Calu3 (cell line): ENCODE data around the gene DHX29. TPM values are rescaled to one million over a fixed set of nuclear protein-coding genes. Genes with fewer than 3 reads are reported as not detected.

Experiments used
- Bru-seq: library from RNA; stranded (reverse); fragments of 400-500 nt; gene quantifications from one replicate; lab custom pipeline; 2021; lab: Mats Ljungman, UMichigan
- BruChase-seq, 2 experiments: library from RNA; stranded (reverse); fragments of 400-500 nt; gene quantifications; one replicate each; lab custom pipeline; 2021; lab: Mats Ljungman, UMichigan
- BruUV-seq: library from RNA; stranded (reverse); fragments of 400-500 nt; replicated peaks from 2 replicates; lab custom pipeline; 2021; lab: Mats Ljungman, UMichigan
- CTCF ChIA-PET: fragments of 300-600 bp; sonication (Branson Sonifier 250); formaldehyde crosslinking; loops from one replicate; lab custom pipeline; 2022; ENCODE audit warnings: antibody characterized with exemption; lab: Charles Lee
- DNase-seq: peaks from one replicate; pipeline ENCODE4 v3.0.0; 2022
- H3K27ac Mint-ChIP-seq: one replicate; pipeline ENCODE4 v1.8.0; 2022; ENCODE audit warnings: mixed read lengths; ENCODE audit not compliant: unreplicated experiment
- H3K27me3 Mint-ChIP-seq: one replicate; pipeline ENCODE4 v1.8.0; 2022; ENCODE audit warnings: mixed read lengths; ENCODE audit not compliant: unreplicated experiment
- H3K36me3 Mint-ChIP-seq: one replicate; pipeline ENCODE4 v1.8.0; 2022; ENCODE audit warnings: mild to moderate bottlenecking, moderate library complexity, mixed read lengths; ENCODE audit not compliant: insufficient read depth, unreplicated experiment
- H3K4me1 Mint-ChIP-seq: one replicate; pipeline ENCODE4 v1.8.0; 2022; ENCODE audit warnings: mild to moderate bottlenecking, low read depth, mixed read lengths; ENCODE audit not compliant: unreplicated experiment
- H3K4me3 Mint-ChIP-seq: one replicate; pipeline ENCODE4 v1.8.0; 2022; ENCODE audit warnings: mild to moderate bottlenecking, low read depth, moderate library complexity, mixed read lengths; ENCODE audit not compliant: unreplicated experiment
- H3K9me3 Mint-ChIP-seq: one replicate; pipeline ENCODE4 v1.8.0; 2022; ENCODE audit warnings: low read depth, mixed read lengths; ENCODE audit not compliant: unreplicated experiment
- CTCF ChIP-seq: fragments of 200-600 bp; IDR thresholded peaks from one replicate; pipeline ENCODE4 v1.8.0; 2022; ENCODE audit warnings: antibody characterized with exemption; ENCODE audit not compliant: unreplicated experiment
- intact Hi-C: fragments of 100-400 bp; cut with micrococcal nuclease; formaldehyde crosslinking; loops from one replicate; pipeline ENCODE4 v1.10.0; 2022; ENCODE audit not compliant: unreplicated experiment
- long read RNA-seq: library from polyadenylated mRNA; stranded (forward); transcript quantifications from one replicate; pipeline ENCODE4 v2.0.0, GENCODE V29; 2022
- total RNA-seq: library from RNA; stranded (reverse); gene quantifications from 2 replicates; pipeline ENCODE4 v1.2.3, GENCODE V29; 2022

The DHX29 gene
- total RNA-seq (17.2 and 20.1 TPM in 2 replicates), Bru-seq, nascent RNA (percentile 72 among the genes with signal in this experiment), BruChase-seq, experiment 1, labeled RNA remaining after a 6-hour chase (percentile 76 among the genes with signal in this experiment), BruChase-seq, experiment 2, labeled RNA remaining after a 2-hour chase (percentile 68 among the genes with signal in this experiment)
- long read RNA-seq, full-length matches to known transcripts = 17 of 29 reads
- long read RNA-seq, partial matches to known transcripts = 8 of 29 reads
- long read RNA-seq, other reads (novel, unspliced or antisense) = 4 of 29 reads

GRCh38 chr5:55307383-55308253 lies at the start of gene DHX29, which contains the start of gene MTREX:
TSS of gene DHX29 (minus strand) at chr5:55307694. CDS start at chr5:55307573, 121 bp downstream.
TSS of gene MTREX (plus strand) at chr5:55307989. CDS start at chr5:55308014, 25 bp downstream.
- Mint-ChIP-seq H3K4me3 (no peak within 1 kb of the TSS), H3K27ac (no peak within 1 kb of the TSS), H3K9me3 (no peaks in the 10 kb centered on the region), H3K4me1 (peaks cover 22% of the 10 kb centered on the region), H3K27me3 (no peaks in the 10 kb centered on the region), H3K36me3 (no peaks in the 10 kb centered on the region)
- DNase-seq = peak; percentile 90
- CTCF ChIA-PET = interaction anchor here (0.7 to 1.8 kb wide), 6 partner anchors 67 to 1612 kb away, joined by 3 to 4 read pairs (median 3); partner anchors contain the start of gene MCIDAS
- TF ChIP-seq CTCF = no peak
- intact Hi-C loops = loop anchor here (5.0 kb wide), 2 partner anchors 75 to 130 kb away; partner anchors contain the start of gene CCNO
- BruUV-seq = no TSS peak

GRCh38 chr5:55356896-55357295 lies 49.4 kb upstream of the DHX29 start:
- no peak for DNase-seq
- TF ChIP-seq CTCF = no peak
- intact Hi-C loops = no loop called here
- CTCF ChIA-PET = interaction anchor here (0.5 kb wide), 1 partner anchor 244 kb away, joined by 3 read pairs; no protein-coding TSS in a partner anchor
- H3K27me3 Mint-ChIP-seq = no peaks in the 10 kb centered on the region
- no peak overlapping the region for H3K4me3 Mint-ChIP-seq
- H3K36me3 Mint-ChIP-seq = peaks cover 32% of the 10 kb centered on the region
- BruUV-seq = no TSS peak
- no peaks in the 10 kb centered on the region for H3K9me3 Mint-ChIP-seq
- no peak overlapping the region for H3K27ac Mint-ChIP-seq
- no peaks in the 10 kb centered on the region for H3K4me1 Mint-ChIP-seq

- BruUV-seq = no TSS peak
- intact Hi-C loops = no loop called here
- no peak overlapping the region for H3K27ac Mint-ChIP-seq
- H3K4me3 Mint-ChIP-seq = no peak overlapping the region
- H3K27me3 Mint-ChIP-seq = no peaks in the 10 kb centered on the region
- peaks cover under 1% of the 10 kb centered on the region for H3K4me1 Mint-ChIP-seq
- H3K9me3 Mint-ChIP-seq = no peaks in the 10 kb centered on the region
- TF ChIP-seq CTCF = no peak
- CTCF ChIA-PET = no interaction called here
- H3K36me3 Mint-ChIP-seq = peaks cover 33% of the 10 kb centered on the region
- DNase-seq = no peak
Measured at GRCh38 chr5:55350754-55351153, 43.3 kb upstream of the DHX29 start.

GRCh38 chr5:55347786-55348185 lies 40.3 kb upstream of the DHX29 start:
- intact Hi-C loops = loop anchor here (10.0 kb wide), 2 partner anchors 187 to 577 kb away; partner anchors contain the start of gene PLPP1

More at GRCh38 chr5:55347786-55348185, 40.3 kb upstream of the DHX29 start:
- CTCF ChIA-PET = no interaction called here
- H3K36me3 Mint-ChIP-seq = peaks cover 29% of the 10 kb centered on the region
- H3K27ac Mint-ChIP-seq = no peak overlapping the region
- no peak for TF ChIP-seq CTCF
- no TSS peak for BruUV-seq
- no peaks in the 10 kb centered on the region for H3K27me3 Mint-ChIP-seq
- peaks cover 19% of the 10 kb centered on the region for H3K4me1 Mint-ChIP-seq
- H3K4me3 Mint-ChIP-seq = no peak overlapping the region
- DNase-seq = no peak
- H3K9me3 Mint-ChIP-seq = no peaks in the 10 kb centered on the region
